NCI-H748 treated with DMSO at 0.1 percent for 48 hours (cell line): ENCODE measurements around the gene FEM1C.

ENCODE experiments used
- DNase-seq: peaks from one replicate; lab custom pipeline; 2025; lab: John Stamatoyannopoulos, UW

Gene FEM1C, protein sequence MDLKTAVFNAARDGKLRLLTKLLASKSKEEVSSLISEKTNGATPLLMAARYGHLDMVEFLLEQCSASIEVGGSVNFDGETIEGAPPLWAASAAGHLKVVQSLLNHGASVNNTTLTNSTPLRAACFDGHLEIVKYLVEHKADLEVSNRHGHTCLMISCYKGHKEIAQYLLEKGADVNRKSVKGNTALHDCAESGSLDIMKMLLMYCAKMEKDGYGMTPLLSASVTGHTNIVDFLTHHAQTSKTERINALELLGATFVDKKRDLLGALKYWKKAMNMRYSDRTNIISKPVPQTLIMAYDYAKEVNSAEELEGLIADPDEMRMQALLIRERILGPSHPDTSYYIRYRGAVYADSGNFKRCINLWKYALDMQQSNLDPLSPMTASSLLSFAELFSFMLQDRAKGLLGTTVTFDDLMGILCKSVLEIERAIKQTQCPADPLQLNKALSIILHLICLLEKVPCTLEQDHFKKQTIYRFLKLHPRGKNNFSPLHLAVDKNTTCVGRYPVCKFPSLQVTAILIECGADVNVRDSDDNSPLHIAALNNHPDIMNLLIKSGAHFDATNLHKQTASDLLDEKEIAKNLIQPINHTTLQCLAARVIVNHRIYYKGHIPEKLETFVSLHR

GRCh38 chr5:115544436-115545350 lies at the start of gene FEM1C:
TSS of gene FEM1C (minus strand) at chr5:115544775. CDS start at chr5:115543493, 1,282 bp downstream.
- DNase-seq = peak; percentile 87

DNA sequence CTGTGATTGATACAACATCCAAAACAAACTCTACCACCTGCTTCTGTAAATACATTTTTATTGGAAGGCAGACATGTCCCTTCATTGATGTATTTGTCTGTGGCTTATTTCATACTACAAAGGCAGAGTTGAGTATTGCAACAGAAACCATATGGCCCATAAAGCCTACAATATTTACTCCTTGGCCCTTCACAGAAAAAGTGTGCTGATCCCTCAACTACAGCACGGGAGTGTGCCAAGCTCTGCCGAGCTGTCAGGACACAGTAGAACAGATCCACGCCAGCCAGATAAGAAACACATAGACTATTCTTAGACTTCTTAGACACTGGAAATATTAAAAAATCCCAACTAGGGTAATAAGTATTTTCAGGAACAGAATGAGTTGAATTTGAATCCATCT lies 44.5 kb upstream of the FEM1C start:
- DNase-seq = no peak

DNA sequence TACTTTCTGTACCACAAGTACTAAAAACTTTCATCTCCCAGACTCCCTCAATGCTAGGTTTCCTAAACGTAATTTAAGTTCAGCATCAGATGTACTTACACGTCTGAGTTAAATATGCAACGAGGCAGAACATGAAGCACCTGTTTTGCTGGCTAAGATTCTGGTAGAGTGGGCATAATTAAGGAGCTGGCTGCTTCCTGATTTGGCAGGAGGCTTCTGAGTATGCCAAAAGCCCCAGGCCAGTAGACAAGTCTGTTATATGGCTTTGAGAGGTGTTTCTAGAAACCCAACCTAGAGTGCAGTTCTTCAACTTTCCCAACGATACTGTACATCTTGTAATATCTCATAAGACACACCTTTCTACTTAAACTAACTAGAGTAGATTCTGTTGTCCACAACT lies 44.1 kb upstream of the FEM1C start:
- no peak for DNase-seq

DNA sequence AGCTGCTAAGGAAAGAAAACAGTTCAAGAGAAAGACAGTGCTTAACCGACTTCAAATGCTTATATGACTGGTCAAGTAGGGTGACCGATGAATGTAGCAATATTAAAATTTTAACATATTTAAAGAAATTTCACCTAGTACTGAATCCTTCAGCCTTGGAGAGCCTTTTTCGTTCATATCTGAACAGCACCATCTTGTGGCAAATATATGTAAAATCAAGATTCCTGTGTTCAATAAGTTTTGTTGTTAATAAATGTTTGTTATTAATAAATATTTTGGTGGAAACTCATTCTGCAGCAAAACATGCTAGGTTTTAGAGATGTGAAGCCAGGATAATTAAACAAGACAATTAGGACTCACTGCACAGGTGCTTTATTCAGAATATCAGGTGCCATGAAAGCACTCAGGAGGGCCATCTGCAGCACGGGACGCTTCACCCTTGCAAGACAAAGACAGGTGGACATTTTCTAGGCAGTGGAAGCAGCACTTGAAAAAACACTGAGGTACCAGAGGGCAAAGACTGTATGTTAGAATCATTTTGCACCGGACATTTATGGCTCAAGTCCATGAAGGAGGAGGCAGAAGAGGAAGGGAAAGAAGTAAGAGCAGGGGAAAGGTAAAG lies 42.1 kb upstream of the FEM1C start:
- DNase-seq = peak; percentile 32

GRCh38 chr5:115585265-115585664 lies 40.7 kb upstream of the FEM1C start:
- DNase-seq = no peak

DNA sequence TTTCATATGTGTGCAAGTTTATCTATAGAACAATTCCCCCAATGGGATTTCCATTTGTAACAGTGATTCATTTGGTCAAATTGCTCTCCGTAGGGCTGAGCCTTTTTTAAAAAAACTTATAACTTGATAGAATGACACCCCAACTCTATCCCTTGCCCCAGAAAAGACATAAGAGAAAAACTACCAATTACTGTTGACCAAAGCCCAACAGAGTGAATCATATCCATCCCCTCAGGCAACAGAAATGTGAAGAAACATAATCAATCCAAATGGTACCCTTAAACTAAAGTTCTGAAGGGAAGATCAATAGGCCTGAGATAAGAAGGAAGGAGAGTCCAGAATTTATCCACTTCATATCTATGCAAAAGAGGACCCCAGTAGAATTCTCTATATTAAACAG lies 39.9 kb upstream of the FEM1C start:
- no peak for DNase-seq

- DNase-seq = no peak
Measured at GRCh38 chr5:115583474-115583873, 38.9 kb upstream of the FEM1C start.

- no peak for DNase-seq
Measured at GRCh38 chr5:115580941-115581340, 36.4 kb upstream of the FEM1C start.

DNA sequence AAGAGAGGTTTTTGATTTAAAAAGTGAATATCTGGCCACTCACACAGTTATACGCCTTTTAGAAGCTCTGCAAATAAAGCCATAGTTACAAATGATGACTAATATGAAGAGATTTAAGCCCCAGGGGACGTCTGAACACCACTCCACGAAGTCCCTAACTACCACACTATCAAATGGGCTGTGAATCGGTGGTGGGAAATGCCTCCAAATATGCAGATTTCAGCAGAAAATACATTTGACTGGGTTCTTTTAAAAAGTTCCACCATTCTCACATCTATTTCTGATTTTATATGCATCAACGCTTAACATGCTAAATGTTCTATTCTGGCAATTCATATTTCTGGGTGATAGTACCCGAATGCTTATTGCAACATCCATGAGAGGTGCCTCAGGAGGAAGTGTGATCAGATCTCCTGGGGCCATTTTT lies 35.2 kb upstream of the FEM1C start:
- no peak for DNase-seq

DNA sequence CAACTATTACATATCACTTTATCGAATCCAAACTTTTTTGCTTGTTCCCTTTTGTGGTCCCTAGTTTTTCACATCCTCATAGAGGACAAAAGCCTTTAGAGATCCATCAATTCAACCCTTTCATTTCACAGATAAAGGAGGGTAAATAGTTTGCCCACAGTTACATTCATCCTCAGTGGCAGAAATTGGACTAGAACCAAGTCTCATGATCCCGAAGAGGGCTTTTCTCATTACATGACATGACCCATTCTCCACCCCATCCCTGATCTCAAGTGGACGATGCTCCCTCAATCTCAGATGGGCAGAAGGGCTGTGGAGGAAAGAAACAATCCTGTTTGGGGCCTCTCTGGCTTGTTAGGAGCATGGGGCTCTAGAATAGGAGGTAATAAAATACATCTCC lies 34.6 kb upstream of the FEM1C start:
- DNase-seq = no peak

DNA sequence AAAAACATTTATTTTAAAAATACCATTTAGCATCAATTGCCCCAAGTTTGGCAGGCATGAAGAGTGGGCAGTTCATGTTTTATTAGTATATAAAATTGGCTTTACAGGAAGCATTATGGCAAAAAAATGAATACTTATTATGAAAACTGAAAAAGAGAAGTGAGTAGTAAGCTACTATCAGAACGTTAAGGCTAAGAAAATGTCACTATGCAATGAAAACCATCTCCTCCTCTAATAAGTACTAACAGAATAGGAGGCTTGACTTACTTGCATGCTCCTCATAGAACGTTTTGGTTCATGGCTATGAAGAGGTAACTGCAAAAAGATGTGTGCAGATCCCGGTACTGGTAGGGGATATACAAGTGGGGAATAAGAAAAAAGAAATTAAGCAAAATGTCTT lies 34.1 kb upstream of the FEM1C start:
- DNase-seq = no peak

DNA sequence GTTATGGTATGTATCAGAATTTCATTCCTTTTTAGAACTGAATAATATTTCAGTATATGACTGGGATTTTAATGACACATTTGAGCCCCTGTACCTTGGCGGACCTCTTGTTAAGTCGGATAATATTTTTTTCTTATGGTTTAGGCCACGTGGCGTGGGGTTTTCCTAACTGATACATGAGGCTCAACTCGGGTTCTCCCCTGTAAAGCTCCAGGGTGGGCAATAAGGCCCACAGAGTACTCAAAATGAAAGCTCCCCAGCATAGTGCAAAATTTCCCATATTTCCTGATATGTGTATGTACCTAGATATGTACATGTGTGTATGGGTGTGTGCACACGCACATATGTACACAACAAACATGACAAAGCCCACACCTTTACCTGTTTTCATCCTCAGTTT lies 33.2 kb upstream of the FEM1C start:
- DNase-seq = no peak

DNA sequence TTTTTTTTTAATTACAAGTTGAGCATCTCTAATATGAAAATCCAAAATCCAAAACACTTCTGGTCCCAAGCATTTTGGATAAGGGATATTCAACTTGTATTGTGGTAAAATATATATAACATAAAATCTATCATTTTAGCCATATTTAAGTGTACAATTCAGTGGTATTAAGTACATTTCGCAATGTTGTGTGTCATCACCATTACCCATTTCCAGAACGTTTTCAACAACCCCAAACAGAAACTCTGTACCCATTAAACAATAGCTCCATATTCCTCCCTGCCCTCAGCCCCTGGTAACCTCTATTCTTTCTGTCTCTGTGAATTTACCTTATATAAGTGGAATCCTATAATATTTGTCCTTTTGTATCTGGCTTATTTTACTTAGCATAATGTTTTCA lies 32.8 kb upstream of the FEM1C start:
- DNase-seq = no peak

- DNase-seq = no peak
Measured at GRCh38 chr5:115575167-115576070, 30.8 kb upstream of the FEM1C start.

DNA sequence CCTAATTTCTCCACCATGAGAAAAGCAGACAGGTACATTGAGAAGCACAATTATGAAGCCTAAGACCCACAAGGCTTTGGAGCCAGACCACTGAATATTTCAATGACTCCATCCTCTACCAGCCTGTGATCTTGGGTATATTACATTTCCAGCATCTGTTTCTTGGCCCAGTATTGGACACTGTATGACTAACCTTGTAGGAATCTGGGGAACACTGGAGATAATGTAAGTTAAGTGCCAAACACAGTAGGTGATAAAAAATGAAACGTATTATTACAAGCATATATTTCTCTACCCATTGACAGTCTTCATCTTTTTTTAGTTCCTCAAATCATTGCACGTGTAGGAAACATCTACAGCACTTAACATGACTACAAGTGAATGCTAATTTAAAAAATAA lies 28.6 kb upstream of the FEM1C start:
- no peak for DNase-seq

- DNase-seq = no peak
Measured at GRCh38 chr5:115571441-115571878, 26.9 kb upstream of the FEM1C start.

DNA sequence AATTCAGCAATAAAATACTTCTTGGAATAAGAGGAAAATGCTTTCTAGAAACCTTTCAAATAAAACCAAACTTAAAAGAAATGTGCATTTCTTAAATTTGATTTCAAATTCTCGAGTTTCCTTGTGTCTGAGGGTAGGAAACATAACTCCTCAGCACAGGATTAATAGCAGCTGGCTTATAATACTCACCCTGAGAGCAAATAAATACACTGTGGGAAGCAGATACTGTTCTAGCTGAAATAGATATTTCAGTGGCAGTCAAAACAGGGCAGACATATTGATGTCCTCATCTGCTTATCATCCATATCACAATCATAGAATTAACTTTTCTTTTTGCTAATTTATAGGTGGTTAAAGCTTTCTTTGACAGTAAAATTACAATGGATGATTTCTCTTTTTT lies 24.1 kb upstream of the FEM1C start:
- no peak for DNase-seq

GRCh38 chr5:115565233-115565632 lies 20.7 kb upstream of the FEM1C start:
- no peak for DNase-seq

- DNase-seq = no peak
Measured at GRCh38 chr5:115561176-115561575, 16.6 kb upstream of the FEM1C start.

DNA sequence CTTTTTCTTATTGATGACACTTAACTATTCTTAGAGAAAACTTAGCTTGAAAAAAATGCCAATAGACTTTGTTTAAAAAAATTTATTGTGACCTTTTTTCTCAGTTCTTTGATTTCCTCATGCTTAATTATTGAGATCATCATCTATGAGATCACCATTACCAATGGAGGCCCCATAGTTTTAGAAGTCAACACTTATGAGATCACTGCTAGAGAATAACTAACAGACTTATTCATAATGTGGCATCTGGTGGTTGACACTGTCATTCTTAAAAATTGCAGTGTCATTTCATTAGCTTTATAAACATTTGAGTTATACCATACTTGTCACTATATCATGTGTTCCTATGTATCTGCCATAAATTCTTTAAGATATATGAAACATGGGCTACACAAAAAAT lies 14.9 kb upstream of the FEM1C start:
- DNase-seq = no peak

GRCh38 chr5:115558388-115558956 lies 13.9 kb upstream of the FEM1C start:
- no peak for DNase-seq
